Motor neuron (in vitro differentiated cells): Measurements from ENCODE around the gene ACCSL. TPM values are rescaled to one million over a fixed set of nuclear protein-coding genes. Genes with fewer than 3 reads are reported as not detected.

Source experiments
- ATAC-seq, 8 experiments: fragments of 200-7000 bp; cut with Tn5 transposase; replicated peaks in 6 of 8; 2 replicates each; pipeline ENCODE4 v1.8.0; 2021; ENCODE audit warnings: mild to moderate bottlenecking in 8 of 8, moderate library complexity in 8 of 8
- H3K27ac ChIP-seq, 2 donors: fragments of 250-450 bp; sonication (Bioruptor Pico); 2 replicates each; pipeline ENCODE4 v1.9.0; 2021; ENCODE audit warnings: antibody characterized with exemption in 2 of 2, mild to moderate bottlenecking in 2 of 2, moderate library complexity in 1 of 2
- H3K4me1 ChIP-seq, 2 donors: fragments of 250-450 bp; sonication (Bioruptor Pico); replicated peaks in 1 of 2; 2 replicates each; pipeline ENCODE4 v1.6.1; 2021; ENCODE audit warnings: antibody characterized with exemption in 2 of 2, mild to moderate bottlenecking in 2 of 2, moderate library complexity in 1 of 2
- H3K4me3 ChIP-seq, 5 donors: fragments of 250-450 bp; sonication (Bioruptor Pico); 2 replicates each; pipeline ENCODE4 v1.9.0; 2021; ENCODE audit warnings: antibody characterized with exemption in 5 of 5, mild to moderate bottlenecking in 5 of 5, moderate library complexity in 4 of 5
- WGBS, 10 experiments: fragments of 450-650 bp; shearing (Covaris generic); methylation state at CpG; one replicate each; pipeline ENCODE4 v1.0.0; 2022; 5-methylcytosine and 5-hydroxymethylcytosine counted together
- in situ Hi-C, 9 experiments: fragments of 400-800 bp; cut with MboI; loops; one replicate each; pipeline ENCODE4 v1.15.0; 2021; ENCODE audit warnings: low sequenced_read_pairs in 9 of 9, low pct_unique_long_range_greater_than_20kb in 2 of 9; ENCODE audit not compliant: unreplicated experiment in 9 of 9
- total RNA-seq, 8 experiments: library from RNA; unstranded; fragments of 300-600 nt; gene quantifications; 2 replicates each; pipeline versions ENCODE4 v1.2.3 to v1.2.4, GENCODE V29; 2022

ACCSL gene
- total RNA-seq, 8 experiments from 2014 or later: not detected

DNA sequence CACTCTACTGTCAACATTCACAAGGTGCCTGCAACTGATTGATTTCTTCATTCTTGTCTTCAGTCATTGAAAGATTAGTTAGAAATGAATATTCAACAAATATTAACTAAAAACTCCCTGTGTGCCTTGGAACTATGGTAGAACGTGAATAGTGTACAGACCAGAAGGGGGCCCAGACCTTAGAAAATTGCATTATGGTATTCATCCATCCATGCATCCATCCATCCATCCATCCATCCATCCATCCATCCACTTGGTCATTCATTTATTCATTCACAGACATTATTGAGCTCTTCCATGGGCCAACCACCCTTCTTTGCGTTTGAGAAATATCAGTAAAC, 10.2 kb upstream of the ACCSL start:
- ATAC-seq: peak in 6 of 8 experiments; percentile 6 to 42 (median 9)
- Histone ChIP-seq H3K27ac (no peak overlapping the region), H3K4me1 (peaks cover 4% of the 10 kb centered on the region in 2 donors), H3K4me3 (no peak overlapping the region)
- 80 to 100% (median 88%) methylated on average over 2 of the region's 2 CpGs; no CpG with 5 or more reads in 5 of the 10 experiments for WGBS, 10 experiments
- in situ Hi-C loops: loop anchor here in 6 of 9 experiments (10.0 to 25.0 kb wide), 3 partner anchors 125 to 150 kb away; partner anchors contain the start of gene ALKBH3 (in 2 of the 6)

GRCh38 chr11:44043157-44043556, 4.6 kb upstream of the ACCSL start:
- Histone ChIP-seq H3K4me3 (no peak overlapping the region), H3K27ac (no peak overlapping the region), H3K4me1 (no peaks in the 10 kb centered on the region)
- no peak for ATAC-seq
- WGBS, 10 experiments: 26 to 83% (median 55%) methylated on average over 1 to 2 of the region's 2 CpGs; no CpG with 5 or more reads in 4 of the 10 experiments
- in situ Hi-C loops: loop anchor here in 7 of 9 experiments (10.0 to 25.0 kb wide), 3 partner anchors 131 to 158 kb away; partner anchors contain the start of gene ALKBH3 (in 4 of the 7)

GRCh38 chr11:44046182-44046581, 1.6 kb upstream of the ACCSL start:
- Histone ChIP-seq H3K4me3 (no peak overlapping the region), H3K27ac (no peak overlapping the region), H3K4me1 (no peaks in the 10 kb centered on the region)
- in situ Hi-C loops: loop anchor here in 7 of 9 experiments (10.0 to 25.0 kb wide), 3 partner anchors 134 to 161 kb away; partner anchors contain the start of gene ALKBH3 (in 4 of the 7)
- no peak for ATAC-seq
- 10 to 83% (median 67%) methylated on average over 1 to 2 of the region's 2 CpGs; no CpG with 5 or more reads in 3 of the 10 experiments for WGBS, 10 experiments

- 0 to 75% (median 50%) methylated on average over 1 to 2 of the region's 2 CpGs; no CpG with 5 or more reads in 3 of the 10 experiments for WGBS, 10 experiments
- ATAC-seq: no peak
- Histone ChIP-seq H3K4me3 (no peak overlapping the region), H3K4me1 (no peaks in the 10 kb centered on the region), H3K27ac (no peak overlapping the region)
- in situ Hi-C loops: loop anchor here in 7 of 9 experiments (10.0 to 25.0 kb wide), 3 partner anchors 135 to 162 kb away; partner anchors contain the start of gene ALKBH3 (in 4 of the 7)
Measured at GRCh38 chr11:44047298-44047697, 483 bp upstream of the ACCSL start.

DNA sequence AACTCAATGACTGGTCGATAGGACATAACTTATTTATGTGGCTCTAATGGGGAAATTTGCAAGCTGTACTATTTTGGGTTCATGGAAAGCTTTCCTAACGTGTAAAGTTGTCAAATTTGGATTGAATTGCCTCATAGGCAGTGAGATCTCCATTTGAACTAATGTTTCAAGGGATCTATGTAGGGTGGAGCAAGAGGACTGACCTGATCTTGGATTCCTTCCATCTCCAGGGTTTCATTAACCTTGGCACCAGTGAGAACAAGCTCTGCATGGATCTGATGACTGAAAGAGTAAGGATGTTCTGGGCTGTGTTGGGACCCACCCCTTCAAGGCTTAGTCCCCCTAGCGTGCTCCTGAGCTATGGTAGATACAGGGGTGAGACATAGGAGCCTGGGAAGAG, 2.1 kb downstream of the ACCSL start:
- no peak for ATAC-seq
- Histone ChIP-seq H3K27ac (no peak overlapping the region), H3K4me3 (no peak overlapping the region), H3K4me1 (no peaks in the 10 kb centered on the region)
- 0 to 86% (median 53%) methylated on average over 1 to 3 of the region's 3 CpGs; no CpG with 5 or more reads in 1 of the 10 experiments for WGBS, 10 experiments
- in situ Hi-C loops: loop anchor here in 8 of 9 experiments (10.0 to 25.0 kb wide), 3 partner anchors 138 to 165 kb away; partner anchors contain the start of gene ALKBH3 (in 5 of the 8)

DNA sequence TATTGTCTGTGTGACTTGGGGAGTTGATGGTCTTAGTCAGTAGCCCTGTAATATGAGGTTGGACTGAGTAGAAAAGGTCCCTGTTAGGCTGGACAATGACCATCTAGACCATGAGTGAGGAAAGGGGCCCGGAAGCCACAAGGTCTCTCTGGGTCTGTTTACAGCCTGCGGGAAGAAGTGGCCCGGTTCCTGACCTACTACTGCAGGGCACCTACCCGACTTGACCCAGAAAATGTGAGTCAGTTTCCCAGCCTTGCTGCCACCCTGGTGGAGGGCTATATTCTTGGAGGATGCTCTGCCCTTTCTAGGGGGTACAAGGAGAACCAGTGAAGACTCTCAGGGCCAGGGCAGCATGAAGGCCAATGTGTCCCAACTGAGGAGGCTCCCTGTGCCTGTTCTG, 3.4 kb downstream of the ACCSL start:
- ATAC-seq: no peak
- Histone ChIP-seq H3K27ac (no peak overlapping the region), H3K4me3 (no peak overlapping the region), H3K4me1 (no peaks in the 10 kb centered on the region)
- in situ Hi-C loops: loop anchor here in 1 of 9 experiments (25.0 kb wide), 1 partner anchor 164 kb away; the partner anchor contains the start of gene ALKBH3
- WGBS, 10 experiments: 20% methylated on average over 1 of the region's 4 CpGs; no CpG with 5 or more reads in 9 of the 10 experiments

- Histone ChIP-seq H3K27ac (no peak overlapping the region), H3K4me1 (no peaks in the 10 kb centered on the region), H3K4me3 (no peak overlapping the region)
- WGBS, 10 experiments: 37 to 89% (median 72%) methylated on average over 1 to 5 of the region's 6 CpGs; no CpG with 5 or more reads in 4 of the 10 experiments
- no peak for ATAC-seq
- in situ Hi-C loops: loop anchor here in 1 of 9 experiments (25.0 kb wide), 1 partner anchor 170 kb away; the partner anchor contains the start of gene ALKBH3
Measured at GRCh38 chr11:44057340-44057739, 9.6 kb downstream of the ACCSL start.

- ATAC-seq: no peak
- H3K4me3 ChIP-seq: no peak overlapping the region
- WGBS, 10 experiments: 20 to 100% (median 85%) methylated on average over 1 to 3 of the region's 6 CpGs; no CpG with 5 or more reads in 4 of the 10 experiments
- H3K27ac ChIP-seq: no peak overlapping the region
- in situ Hi-C loops: loop anchor here in 1 of 9 experiments (25.0 kb wide), 1 partner anchor 171 kb away; the partner anchor contains the start of gene ALKBH3
- H3K4me1 ChIP-seq: no peaks in the 10 kb centered on the region
Measured at GRCh38 chr11:44058275-44058674, 10.5 kb downstream of the ACCSL start.

GRCh38 chr11:44065161-44065661, 17.4 kb downstream of the ACCSL start:
- WGBS, 10 experiments: 0 to 71% (median 30%) methylated on average over 1 to 4 of the region's 4 CpGs; no CpG with 5 or more reads in 1 of the 10 experiments
- Histone ChIP-seq H3K4me1 (peaks cover 0 to 10% of the 10 kb centered on the region in 2 donors), H3K4me3 (peak overlapping the region in 1 of 5 donors; percentile 45), H3K27ac (no peak overlapping the region)
- in situ Hi-C loops: loop anchor here in 1 of 9 experiments (25.0 kb wide), 1 partner anchor 178 kb away; the partner anchor contains the start of gene ALKBH3
- ATAC-seq: no peak

DNA sequence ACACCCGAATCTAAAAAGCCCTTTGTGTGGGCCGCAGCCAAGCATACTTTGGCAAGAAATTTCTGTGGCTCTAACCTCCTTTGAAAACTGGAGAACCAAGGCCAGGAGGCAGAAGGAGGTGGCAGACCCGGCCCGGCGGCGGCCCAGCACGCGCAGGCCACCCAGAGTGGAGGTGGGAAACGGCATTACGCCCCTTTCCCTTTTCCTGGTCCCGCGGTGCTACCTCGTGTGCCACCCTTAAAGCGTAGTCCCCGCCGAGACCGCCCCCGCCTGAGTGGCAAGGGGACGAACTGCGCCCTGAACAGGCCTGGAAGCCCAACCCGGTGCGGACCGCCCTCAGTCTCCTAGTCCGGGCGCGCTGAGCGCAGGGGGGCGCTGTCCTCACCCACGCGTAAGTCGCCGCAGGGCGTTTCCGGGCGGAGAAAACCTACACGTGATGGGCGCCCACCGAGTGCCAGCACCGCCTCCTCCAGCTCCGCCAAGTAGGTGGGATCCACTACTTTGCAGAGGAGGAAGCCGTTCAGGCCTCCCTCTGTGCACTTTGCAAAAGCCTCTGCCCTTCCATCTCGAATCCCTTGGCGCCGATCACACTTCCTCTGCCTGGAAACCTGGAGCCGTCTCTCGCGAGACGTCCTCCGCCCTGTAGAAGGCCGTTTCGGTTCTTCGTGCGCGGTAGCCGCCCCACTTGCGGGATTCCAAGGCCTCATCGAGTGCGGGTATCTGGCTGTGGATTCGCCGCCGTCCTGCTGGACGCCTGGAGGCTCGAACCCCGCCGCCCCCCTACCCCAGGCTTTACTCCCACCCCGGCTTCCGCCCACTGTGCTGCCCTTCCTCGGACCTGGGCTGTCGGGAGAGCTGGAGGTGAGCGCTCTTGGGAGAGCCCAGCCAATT, 18.3 kb downstream of the ACCSL start, which contains the start of gene ACCS:
ACCS (plus strand) TSS at position 430 of the 891 bp plus-strand sequence. CDS start 1,358 bp downstream, outside the sequence.
- WGBS, 10 experiments: 0 to 24% (median 6%) methylated on average over 1 to 13 of the region's 70 CpGs; no CpG with 5 or more reads in 3 of the 10 experiments
- ATAC-seq: peak; percentile 90 to 98 (median 96)
- in situ Hi-C loops: loop anchor here in 1 of 9 experiments (25.0 kb wide), 1 partner anchor 179 kb away; the partner anchor contains the start of gene ALKBH3
- H3K27ac ChIP-seq: peak within 1 kb of the TSS in 1 of 2 donors; percentile 75
- peaks cover 0 to 10% of the 10 kb centered on the region in 2 donors for H3K4me1 ChIP-seq
- H3K4me3 ChIP-seq: peak within 1 kb of the TSS in 4 of 5 donors; percentile 5 to 45 (median 18)

- peak overlapping the region in 1 of 2 donors; percentile 75 for H3K27ac ChIP-seq
- peak in 2 of 8 experiments; percentile 36 to 41 for ATAC-seq
- in situ Hi-C loops: loop anchor here in 1 of 9 experiments (25.0 kb wide), 1 partner anchor 179 kb away; the partner anchor contains the start of gene ALKBH3
- H3K4me3 ChIP-seq: peak overlapping the region in 2 of 5 donors; percentile 31 to 45
- peaks cover 0 to 10% of the 10 kb centered on the region in 2 donors for H3K4me1 ChIP-seq
- WGBS, 10 experiments: 0 to 97% (median 87%) methylated on average over 2 to 10 of the region's 10 CpGs; no CpG with 5 or more reads in 1 of the 10 experiments
Measured at GRCh38 chr11:44066732-44067141, 19.0 kb downstream of the ACCSL start.

DNA sequence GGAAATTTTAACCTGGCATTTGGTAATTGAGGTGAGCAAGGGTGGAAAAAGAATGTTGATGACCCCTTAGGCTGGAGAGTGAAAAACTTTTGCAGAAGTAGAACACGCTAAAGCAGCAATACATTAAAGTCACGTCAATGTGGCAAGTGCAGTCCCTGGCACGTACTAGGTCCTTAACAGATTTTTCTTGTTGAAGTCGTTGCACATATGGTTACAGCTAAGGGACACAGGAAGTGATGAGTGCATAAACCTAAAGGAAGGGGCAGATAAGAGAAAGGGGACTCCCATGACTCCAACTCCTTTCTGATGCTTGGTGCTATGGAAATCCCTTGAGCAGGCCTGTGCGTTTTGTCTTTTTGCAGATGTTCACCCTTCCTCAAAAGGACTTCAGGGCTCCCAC, 19.5 kb downstream of the ACCSL start:
- WGBS, 10 experiments: 33 to 100% (median 80%) methylated on average over 1 to 5 of the region's 5 CpGs; no CpG with 5 or more reads in 3 of the 10 experiments
- H3K27ac ChIP-seq: no peak overlapping the region
- ATAC-seq: no peak
- in situ Hi-C loops: loop anchor here in 1 of 9 experiments (25.0 kb wide), 1 partner anchor 180 kb away; the partner anchor contains the start of gene ALKBH3
- H3K4me3 ChIP-seq: no peak overlapping the region
- H3K4me1 ChIP-seq: peaks cover 0 to 10% of the 10 kb centered on the region in 2 donors
